ENCODE measurements around the gene UTP14C.
"Not testable (repeated sequence)": the region's sequence is repeated elsewhere in the genome, so short reads cannot be mapped to it uniquely, and the experiment has no call there.

Gene UTP14C, protein sequence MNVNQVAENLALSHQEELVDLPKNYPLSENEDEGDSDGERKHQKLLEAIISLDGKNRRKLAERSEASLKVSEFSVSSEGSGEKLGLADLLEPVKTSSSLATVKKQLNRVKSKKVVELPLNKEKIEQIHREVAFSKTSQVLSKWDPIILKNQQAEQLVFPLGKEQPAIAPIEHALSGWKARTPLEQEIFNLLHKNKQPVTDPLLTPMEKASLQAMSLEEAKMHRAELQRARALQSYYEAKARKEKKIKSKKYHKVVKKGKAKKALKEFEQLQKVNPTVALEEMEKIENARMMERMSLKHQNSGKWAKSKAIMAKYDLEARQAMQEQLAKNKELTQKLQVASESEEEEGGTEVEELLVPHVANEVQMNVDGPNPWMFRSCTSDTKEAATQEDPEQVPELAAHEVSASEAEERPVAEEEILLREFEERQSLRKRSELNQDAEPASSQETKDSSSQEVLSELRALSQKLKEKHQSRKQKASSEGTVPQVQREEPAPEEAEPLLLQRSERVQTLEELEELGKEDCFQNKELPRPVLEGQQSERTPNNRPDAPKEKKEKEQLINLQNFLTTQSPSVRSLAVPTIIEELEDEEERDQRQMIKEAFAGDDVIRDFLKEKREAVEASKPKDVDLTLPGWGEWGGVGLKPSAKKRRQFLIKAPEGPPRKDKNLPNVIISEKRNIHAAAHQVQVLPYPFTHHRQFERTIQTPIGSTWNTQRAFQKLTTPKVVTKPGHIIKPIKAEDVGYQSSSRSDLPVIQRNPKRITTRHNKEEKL

DNA sequence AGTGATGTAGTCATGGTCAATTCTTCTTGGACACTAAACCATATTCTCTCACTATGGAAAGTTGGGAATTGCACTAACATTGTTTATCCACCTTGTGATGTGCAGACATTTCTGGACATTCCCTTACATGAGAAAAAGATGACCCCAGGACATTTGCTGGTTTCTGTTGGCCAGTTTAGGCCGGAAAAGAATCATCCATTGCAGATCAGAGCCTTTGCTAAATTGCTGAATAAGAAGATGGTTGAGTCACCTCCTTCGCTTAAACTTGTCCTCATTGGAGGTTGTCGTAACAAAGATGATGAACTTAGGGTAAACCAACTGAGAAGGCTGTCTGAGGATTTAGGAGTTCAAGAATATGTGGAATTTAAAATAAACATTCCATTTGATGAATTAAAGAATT, at the start of gene UTP14C:
Gene UTP14C, plus strand, starts transcription at position 211 of the 400 bp plus-strand sequence. CDS start 4,114 bp downstream, outside the sequence.
- no peak for DNase-seq (ENCODE audit: low read depth, low spot score)

DNA sequence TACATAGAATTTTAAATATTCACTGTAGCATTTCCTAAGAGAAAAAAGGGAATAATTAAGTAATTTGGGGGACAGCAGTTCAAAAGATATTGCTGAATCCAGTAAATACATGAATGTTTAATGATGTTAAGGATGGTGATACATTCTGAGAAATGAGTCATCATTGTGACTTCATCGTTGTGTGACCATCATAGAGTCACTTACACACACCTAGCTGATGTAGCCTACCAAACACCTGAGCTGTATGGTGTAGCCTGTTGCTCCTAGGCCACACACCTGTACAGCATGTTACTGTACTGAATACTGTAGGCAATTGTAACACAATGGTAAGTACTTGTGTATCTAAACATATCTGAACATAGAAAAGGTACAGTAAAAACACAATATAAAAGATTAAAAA, 48.1 kb upstream of the UTP14C start:
- no peak for DNase-seq (ENCODE audit: low read depth, low spot score)

DNA sequence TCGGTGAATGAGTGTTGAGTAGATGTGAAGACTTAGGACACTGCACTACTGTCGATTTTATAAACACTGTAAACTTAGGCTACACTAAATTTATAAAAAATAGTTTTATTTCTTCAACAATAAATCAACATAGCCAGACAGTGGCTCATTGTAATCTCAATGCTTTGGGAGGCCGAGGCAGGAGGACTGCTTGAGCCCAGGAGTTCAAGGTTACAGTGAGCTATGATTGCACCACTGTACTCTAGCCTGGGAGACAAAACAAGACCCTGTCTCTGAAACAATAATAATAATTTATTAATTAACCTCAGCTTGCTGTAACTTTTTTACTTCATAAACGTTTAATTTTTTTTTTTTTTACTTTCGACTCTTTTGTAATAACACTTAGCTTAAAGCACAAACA, 47.6 kb upstream of the UTP14C start:
- no peak for DNase-seq (ENCODE audit: low read depth, low spot score)

DNA sequence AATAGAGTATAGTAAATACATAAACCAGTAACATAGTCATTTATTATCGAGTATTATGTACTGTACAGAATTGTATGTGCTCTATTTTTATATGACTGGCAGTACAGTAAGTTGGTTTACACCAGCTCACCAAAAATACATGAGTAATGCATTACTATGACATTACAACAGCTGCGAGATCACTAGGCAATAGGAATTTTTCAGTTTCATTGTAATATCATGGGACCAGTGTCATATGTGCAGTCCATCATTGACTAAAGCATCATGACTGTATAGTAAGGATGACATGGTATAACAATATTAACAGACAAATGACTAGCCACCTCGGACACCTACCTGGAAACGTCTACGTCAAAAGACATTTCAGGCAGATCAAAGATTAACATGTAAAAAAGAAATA, 46.9 kb upstream of the UTP14C start:
- no peak for DNase-seq (ENCODE audit: low read depth, low spot score)

DNA sequence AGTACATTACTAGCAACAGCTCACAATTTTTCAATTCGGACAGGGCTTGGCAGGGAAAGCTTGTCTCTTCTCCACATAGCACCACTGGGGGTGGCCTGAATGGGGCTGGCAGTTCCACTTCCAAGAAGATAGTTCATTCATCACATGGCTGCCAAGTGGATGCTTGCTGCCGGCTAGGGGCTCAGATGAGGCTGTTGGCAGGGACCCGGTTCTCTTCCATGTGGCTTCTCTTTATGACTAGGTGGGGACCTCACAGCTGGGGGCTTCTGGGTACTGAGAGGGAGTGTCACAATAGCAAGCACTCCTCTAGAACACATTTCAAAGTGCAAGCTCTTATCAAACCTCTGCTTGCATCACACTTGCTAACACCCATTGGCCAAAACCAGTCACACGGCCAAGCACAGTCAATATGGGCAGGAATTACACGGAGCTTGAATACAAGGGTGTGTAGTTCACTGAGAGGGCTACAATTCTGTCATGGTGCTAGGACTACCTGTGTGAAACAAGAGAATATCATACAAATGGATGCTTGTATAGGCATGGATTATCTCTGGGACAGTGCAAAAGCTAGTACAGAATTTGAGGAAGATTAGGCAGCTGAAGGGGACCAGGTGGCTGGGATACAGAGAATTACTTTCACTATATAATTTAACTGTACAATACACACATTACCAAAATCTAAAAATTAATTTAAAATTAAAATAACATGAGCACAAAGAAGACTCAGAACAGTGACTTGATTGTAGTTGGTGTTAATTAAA, 45.5 kb upstream of the UTP14C start:
- no peak for DNase-seq (ENCODE audit: low read depth, low spot score)

DNA sequence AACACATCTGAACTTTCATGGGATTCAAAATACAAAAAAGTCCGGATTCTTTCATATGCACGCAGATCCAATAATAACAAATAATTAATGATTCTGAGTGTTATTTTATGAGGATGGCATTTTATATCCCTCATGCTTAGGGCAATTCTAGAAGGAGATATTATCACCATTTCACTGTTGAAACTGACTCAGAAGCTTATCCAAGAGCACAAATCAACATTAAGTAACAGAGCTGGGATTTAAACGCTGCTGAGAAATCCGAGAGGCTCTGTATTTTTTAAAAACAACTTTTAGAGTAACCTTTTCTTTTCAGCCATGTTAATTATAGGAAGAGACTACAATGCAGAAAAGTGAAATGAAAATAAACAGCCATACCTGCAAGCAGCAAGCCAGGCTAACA, 43.6 kb upstream of the UTP14C start:
- no peak for DNase-seq (ENCODE audit: low read depth, low spot score)

DNA sequence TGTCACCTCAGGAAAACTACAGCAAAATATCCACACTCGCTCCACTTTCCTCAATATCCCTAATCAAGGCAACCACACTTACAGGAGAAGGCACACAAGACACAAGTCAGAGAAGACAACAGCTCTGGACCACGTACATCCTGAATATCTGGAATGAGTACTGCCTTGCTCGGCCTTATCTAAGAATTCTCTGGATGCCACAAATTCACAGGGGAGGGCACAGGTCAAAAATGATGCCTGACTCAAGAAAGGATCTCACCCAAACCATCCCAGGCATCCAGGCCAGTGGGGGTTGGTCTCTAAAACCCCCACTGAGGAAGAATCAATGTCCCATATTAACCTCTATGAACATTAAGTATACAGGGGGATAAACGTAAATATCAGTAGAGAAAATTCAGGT, 43.1 kb upstream of the UTP14C start:
- no peak for DNase-seq (ENCODE audit: low read depth, low spot score)

DNA sequence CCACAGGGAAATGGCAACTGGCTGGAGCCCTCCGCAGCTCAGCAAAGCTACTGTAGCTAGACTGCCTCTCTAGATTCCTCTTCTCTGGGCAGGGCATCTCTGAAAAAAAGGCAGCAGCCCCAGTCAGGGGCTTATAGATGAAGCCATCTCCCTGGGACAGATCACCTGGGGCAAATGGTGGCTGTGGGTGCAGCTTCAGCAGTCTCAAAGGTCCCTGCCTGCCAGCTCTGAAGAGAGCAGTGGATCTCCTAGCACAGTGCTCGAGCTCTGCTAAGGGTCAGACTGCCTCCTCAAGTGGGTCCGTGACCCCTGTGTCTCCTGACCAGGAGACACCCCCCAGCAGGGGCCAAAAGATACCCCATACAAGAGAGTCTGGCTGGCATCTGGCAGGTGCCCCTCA, 41.2 kb upstream of the UTP14C start:
- not testable (repeated sequence) for DNase-seq (ENCODE audit: low read depth, low spot score)

DNA sequence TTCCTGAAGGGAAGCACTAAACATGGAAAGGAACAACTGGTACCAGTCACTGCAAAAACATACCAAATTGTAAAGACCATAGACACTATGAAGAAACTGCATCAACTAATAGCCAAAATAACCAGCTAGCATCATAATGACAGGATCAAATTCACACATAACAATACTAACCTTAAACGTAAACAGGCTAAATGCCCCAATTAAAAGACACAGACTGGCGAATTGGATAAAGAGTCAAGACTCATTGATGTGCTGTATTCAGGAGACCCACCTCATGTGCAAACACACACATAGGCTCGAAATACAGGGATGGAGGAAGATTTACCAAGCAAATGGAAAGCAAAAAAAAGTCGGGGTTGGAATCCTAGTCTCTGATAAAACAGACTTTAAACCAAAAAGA, 39.6 kb upstream of the UTP14C start:
- not testable (repeated sequence) for DNase-seq (ENCODE audit: low read depth, low spot score)

DNA sequence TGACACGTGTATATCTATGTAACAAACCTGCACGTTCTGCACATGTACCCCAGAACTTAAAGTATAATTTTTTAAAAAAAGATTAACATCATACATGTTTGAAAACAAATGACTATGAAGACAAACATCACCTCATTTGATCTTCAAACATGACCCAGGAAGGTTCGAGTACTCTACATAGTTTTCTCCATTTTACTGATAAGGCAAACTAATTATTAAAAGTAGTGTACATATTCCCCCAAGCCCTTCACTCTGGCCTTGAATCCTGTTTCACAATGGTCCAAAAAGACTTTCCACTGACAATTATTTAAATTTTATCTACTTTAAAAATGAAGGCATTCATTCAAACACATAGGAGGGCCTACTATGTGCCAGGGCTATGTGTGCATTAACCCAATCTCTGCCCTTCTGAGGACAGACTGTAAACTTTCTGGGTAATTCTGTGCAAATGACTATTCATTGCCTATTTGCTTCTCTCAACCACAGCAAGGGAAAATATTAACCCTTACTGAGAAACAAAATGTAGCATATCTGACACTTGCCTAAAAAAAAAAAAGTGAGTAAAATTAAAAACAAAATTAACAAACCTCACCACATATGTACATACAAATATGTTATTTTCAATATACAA, 35.4 kb upstream of the UTP14C start:
- DNase-seq (ENCODE audit: low read depth, low spot score), result no peak

DNA sequence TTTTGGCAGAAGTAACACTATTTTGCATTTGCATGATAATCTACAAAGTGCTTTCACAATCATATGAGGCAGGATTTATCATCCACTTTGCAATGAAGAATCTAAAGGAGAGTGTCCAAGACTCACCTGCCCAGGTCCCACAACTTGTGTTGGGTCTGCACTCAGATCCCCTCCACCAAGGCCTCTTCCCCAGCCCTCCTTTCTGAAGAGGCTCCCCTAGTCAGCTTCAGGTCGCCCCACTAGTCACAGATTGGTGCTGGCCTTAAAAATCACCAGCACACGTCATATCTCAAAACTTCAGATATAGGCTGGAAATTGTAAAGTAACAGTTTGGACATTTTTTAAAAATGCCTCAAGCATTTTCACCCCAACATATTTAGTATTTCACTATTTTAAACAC, 30.8 kb upstream of the UTP14C start:
- no peak for DNase-seq (ENCODE audit: low read depth, low spot score)

DNA sequence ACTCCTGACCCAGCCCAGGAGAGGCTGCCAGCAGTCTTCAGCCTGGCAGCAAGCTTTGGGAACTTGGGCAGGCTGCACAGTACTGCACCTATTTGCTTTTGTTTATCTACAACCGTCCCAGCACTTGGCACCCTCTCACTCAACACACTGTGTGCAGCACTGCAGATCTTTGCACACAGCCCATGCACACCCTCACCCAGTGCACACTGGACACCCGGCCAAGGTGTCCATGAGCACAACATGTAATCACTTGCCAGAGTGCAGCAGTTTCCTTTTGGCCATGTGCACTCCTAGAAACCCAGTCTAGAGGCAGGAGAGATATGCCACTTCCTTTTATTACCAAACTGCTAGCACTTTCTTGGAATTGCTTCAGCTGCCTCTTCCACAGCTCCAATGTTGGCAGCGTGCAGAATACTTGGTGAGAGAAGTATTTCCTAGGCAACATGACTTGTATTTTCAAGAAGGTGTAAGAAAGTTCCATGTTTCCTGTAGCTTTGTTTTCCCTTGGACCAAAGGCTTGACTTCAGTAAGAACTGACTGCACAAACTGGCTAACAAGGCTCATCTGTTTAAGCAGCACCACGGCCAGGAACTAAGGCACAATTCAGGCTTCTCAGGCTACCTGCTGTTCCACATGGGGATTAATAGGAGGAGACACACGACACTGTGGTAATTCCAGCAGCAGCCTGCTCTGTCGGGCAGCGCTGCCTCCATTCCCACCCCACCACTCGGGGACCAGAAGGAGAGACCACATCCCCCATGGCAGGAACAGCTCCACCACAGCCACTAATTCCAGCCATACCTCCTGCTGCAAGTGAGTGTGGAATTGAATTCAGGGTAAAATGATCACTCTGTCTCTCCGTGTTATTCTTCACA, 28.6 kb upstream of the UTP14C start:
- no peak for DNase-seq (ENCODE audit: low read depth, low spot score)

DNA sequence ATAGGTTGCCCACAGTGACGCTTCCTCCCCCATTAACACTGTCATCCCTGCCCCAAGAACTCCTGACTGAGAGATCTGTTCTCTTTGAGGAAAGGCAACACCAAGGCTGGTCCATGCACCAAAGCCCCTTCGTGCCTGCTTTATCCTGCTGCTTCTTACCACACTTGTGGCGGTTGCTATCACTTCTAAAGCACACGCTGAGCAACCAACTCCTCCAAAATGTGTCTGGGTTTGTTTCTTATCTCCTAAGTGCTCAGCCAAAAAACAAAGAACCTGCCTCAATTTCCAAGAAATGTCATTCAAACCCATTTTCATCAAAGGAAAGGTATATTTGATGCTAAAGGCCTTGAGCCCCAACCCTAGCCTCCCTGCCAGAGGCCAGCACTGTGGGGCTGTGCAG, 27.9 kb upstream of the UTP14C start:
- no peak for DNase-seq (ENCODE audit: low read depth, low spot score)

DNA sequence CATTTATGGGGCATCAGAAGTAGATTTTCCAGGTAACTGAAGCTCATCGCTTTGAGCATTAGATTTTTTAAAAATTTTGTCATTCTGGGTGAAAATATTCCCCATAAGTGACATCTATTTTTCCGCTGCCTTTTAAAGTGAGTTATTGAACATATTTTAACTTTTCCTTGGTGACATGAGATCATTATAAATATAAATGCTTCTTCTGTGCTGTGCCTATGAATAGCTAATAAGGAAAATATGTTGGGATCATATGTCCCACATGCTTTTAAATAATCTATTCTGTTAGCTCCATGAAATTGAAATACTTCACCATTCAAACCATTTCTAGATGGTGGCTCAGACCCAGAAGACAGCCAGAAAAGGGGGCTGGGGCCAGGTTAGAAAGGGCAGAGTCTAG, 27.3 kb upstream of the UTP14C start:
- DNase-seq (ENCODE audit: low read depth, low spot score), result no peak

DNA sequence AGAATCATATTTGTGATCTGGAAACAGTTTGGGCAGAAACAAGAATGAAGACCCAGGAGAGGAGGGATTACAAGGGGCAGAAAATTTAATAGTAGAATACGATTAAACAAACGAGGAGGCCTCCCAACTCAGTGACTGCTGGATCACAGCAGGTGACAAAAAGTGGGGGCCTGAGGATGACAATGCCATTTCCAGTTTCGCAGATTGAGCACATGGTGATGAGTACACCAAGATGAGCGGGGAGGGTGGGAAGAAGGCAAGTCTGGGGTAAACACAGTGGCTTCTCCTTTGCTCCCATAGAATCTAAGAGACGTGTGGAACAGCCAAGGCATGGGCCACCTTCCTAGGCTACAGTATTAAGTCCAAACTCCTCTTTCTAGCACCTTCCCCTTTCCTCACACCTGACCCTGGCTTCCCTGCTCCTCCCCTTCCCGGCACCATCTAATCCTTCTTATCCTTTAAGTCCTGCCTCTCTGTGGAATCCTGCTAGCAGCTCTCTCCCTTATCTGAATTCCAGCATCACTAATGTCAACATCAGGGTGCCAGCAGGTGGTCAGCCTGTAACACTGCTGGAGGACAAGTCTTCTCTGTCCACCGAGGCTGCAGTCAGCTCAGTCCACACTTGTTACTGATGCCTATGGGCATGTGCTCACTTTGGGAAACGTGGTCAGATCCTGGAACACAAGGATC, 26.7 kb upstream of the UTP14C start:
- DNase-seq (ENCODE audit: low read depth, low spot score), result no peak

DNA sequence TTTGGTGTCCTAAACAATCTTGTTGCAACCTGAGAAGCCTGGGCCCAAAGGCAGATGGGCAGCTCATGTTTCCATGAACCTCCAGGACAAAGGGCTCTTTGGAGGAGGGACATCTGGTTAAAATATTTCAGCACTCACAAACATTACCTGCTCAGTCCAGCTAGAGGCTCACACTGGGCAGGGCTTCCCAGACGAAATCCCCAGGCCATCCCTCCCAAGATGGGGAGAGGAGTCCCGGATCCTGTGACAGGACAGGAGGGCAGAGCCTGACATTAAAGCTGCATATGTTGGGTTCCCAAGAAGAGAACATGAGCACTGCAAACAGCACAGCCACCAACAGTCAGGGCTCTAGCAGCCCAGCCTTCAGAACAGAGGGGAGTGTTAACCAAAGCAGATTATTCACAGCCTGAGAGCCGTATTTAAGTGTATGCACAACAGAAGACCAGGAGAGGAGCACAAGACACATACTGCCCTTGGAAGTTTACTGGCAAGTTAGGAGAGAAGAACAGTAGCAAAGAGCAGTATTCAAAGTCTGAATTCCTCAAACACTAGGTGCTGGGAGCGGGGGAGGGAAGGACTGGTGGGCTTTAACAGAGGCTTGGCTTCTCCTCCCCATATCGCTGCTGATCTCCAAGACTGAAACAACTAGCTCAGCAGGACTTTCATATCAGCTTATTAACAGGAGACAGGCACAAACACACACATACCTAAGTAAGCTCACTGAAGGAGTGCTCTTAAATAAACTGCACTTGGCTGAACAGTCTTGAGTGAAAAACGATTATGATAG, 25.6 kb upstream of the UTP14C start:
- no peak for DNase-seq (ENCODE audit: low read depth, low spot score)

DNA sequence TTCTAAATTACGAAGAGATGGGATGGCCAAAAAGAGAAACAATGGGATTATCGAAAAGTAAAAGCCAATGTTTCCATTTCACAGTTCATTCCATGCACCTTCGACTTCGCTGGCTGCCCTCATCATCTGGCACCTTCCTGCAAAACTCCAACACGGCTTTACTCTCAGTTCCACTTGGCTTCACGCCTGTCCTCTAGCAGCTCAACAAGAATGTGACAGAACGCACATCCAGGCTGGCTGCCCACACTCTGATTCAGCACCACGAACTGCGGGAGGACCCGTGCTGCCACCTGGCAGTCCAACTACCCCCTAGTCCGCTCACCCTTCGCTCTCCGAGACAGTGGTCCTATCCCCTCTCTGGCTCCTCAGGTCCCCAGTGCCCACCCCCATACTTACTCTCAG, 25.0 kb upstream of the UTP14C start:
- DNase-seq (ENCODE audit: low read depth, low spot score), result no peak

DNA sequence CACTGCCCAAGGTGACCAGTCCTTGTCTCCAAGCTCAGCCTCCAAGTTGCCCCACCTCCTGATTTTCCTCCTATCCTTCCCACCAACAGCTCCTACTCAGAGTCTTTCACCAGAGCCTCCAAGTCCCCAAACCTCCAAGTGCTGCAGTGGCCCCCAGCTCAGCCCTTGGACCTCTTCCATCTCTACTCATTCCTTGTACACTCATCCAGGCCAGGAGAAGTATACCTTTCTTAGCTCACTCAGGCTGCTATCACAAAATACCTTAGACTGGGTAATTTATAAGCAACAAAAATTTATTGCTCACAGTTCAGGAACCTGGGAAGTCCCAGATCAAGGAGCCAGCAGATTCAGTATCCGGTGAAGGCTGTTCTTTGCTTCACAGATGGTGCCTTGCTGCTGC, 24.6 kb upstream of the UTP14C start:
- no peak for DNase-seq (ENCODE audit: low read depth, low spot score)

DNA sequence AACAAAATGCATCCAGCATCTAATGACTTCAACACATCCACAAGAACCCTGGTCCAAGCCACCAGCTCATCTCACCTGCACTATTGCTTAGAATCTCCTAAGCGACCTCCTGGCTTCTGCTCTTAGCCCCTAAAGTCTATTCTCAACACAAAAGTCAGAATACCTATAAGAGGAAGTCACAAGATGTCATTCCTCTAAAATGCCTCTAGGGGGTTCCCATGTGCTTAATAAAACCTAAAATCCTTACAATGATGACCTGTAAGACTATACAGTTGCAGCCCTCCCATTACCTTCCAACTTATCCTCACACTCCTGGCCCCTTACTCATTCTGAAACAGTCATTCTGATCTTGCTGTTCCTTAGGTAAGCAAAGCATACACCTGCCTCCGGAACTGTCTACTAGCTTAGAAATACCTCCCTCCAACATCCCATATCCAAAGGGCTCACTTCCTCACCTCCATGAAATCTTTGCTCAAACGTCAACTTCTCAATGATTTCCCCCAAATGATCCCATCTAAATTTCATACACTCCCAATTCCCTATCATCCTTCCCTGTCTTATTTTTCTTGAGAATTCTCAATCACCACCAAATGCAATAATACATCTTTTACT, 23.3 kb upstream of the UTP14C start:
- DNase-seq (ENCODE audit: low read depth, low spot score), result no peak

Data from activated CD4-positive, CD25-positive, alpha-beta regulatory T cell treated with anti-CD3 and anti-CD28 coated beads, Interleukin-2, amount 50 U/mL, for 16 hours (primary cell).